Astrocyte of the spinal cord (primary cell): ENCODE results near the gene ATP5F1C.

Experiments
- DNase-seq: peaks from one replicate; pipeline ENCODE4 v3.0.0; 2011; ENCODE audit warnings: low read depth, low spot score
- H3K4me3 ChIP-seq: 2 replicates; pipeline ENCODE4 v1.5.1; 2011; ENCODE audit warnings: low read depth, mild to moderate bottlenecking, low read length, moderate library complexity
- in situ Hi-C: cut with HindIII; loops from 2 replicates; pipeline ENCODE4 v1.10.0; 2017; ENCODE audit warnings: low sequenced_read_pairs
- TF ChIP-seq, protein P1 (sequence below): IDR thresholded peaks from 2 replicates; pipeline ENCODE4 v1.5.1; 2012; ENCODE audit warnings: low read depth, mild to moderate bottlenecking, low read length, inconsistent platforms

ATP5F1C gene

GRCh38 chr10:7855205-7855604, 67.2 kb downstream of the ATP5F1C start:
- H3K4me3 ChIP-seq, result no peak overlapping the region
- in situ Hi-C loops, result no loop called here
- TF ChIP-seq, protein P1, sequence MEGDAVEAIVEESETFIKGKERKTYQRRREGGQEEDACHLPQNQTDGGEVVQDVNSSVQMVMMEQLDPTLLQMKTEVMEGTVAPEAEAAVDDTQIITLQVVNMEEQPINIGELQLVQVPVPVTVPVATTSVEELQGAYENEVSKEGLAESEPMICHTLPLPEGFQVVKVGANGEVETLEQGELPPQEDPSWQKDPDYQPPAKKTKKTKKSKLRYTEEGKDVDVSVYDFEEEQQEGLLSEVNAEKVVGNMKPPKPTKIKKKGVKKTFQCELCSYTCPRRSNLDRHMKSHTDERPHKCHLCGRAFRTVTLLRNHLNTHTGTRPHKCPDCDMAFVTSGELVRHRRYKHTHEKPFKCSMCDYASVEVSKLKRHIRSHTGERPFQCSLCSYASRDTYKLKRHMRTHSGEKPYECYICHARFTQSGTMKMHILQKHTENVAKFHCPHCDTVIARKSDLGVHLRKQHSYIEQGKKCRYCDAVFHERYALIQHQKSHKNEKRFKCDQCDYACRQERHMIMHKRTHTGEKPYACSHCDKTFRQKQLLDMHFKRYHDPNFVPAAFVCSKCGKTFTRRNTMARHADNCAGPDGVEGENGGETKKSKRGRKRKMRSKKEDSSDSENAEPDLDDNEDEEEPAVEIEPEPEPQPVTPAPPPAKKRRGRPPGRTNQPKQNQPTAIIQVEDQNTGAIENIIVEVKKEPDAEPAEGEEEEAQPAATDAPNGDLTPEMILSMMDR, result no peak
- no peak for DNase-seq

DNA sequence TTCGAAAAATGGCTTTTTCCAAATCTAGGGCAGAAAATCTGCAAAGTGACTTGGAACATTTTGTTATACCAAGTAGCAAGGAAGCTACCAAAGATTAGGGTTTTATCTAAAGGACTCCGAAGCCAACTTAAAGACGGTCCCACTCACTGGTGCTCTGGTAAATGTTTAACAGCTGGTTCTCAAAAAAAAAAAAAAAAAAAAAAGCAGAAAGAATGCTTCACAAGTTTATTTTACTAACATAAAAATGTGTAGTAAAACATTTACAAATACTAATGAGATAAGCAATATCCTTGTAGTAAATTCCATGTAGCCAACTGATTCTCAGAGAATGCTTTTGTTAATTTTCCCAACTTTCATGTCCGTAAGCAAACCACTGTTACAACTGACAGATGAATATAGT, 68.7 kb downstream of the ATP5F1C start:
- DNase-seq, result no peak
- in situ Hi-C loops, result no loop called here
- TF ChIP-seq, protein P1, result no peak
- no peak overlapping the region for H3K4me3 ChIP-seq

DNA sequence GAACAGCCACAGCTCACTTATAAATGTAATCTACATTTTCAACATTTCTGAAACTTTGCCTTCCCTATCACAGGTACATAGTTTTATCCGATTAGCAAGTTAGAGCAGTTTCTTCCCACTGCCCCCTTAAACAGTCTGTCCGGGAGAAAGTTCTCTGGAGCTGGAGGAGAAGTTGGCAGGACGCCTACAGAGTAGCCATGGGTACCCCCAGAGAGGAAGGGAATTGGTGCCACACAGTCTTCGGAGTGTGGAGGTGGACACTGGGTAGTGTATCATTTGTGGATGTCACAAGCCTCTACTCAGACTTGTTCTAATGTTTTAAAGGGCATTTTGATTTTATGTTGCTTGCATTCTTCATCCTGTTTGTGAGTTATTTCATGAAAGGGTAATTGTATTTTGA, 69.3 kb downstream of the ATP5F1C start:
- TF ChIP-seq, protein P1, result no peak
- H3K4me3 ChIP-seq, result no peak overlapping the region
- DNase-seq, result no peak
- in situ Hi-C loops, result no loop called here
